GM12878 (cell line): Measurements from ENCODE around the gene PARP6. TPM values are rescaled to one million over a fixed set of nuclear protein-coding genes. Genes with fewer than 3 reads are reported as not detected.
A peak's percentile ranks its signal among the peaks of the same experiment; 100 is the strongest.

Experiments used
- ATAC-seq: fragments of 200-7000 bp; cut with Tn5 transposase; 3 replicates; pipeline ENCODE4 v1.9.1; 2020; ENCODE audit warnings: mild to moderate bottlenecking, moderate library complexity
- BruUV-seq: library from RNA; stranded (reverse); fragments of 400-500 nt; replicated peaks from 2 replicates; lab custom pipeline; 2021; lab: Mats Ljungman, UMichigan
- CTCF ChIA-PET: fragments of 300-600 bp; sonication (Branson Sonifier 250); formaldehyde crosslinking; extraction: SDS; loops from one replicate; lab custom pipeline; 2021; ENCODE audit warnings: inconsistent platforms; lab: Yijun Ruan, JAX
- POLR2A ChIA-PET: fragments of 350-600 bp; formaldehyde crosslinking; extraction: SDS; loops from one replicate; lab custom pipeline; 2021; ENCODE audit warnings: inconsistent platforms; lab: Charles Lee
- RAD21 ChIA-PET: fragments of 300-600 bp; sonication (Branson Sonifier 250); formaldehyde crosslinking; loops from one replicate; lab custom pipeline; 2023; ENCODE audit warnings: antibody characterized with exemption; ENCODE audit not compliant: unreplicated experiment; lab: Charles Lee
- SMC1A ChIA-PET: fragments of 300-600 bp; sonication (Branson Sonifier 250); formaldehyde crosslinking; loops from one replicate; lab custom pipeline; 2023; ENCODE audit not compliant: unreplicated experiment, uncharacterized antibody; lab: Charles Lee
- DNase-seq: peaks from one replicate; pipeline ENCODE4 v3.0.0-alpha.2; 2011; ENCODE audit warnings: low read depth, low spot score
- FAIRE-seq: peaks from 3 replicates; lab custom pipeline; 2011; peaks lifted over from hg19 to GRCh38; lab: Jason Lieb, UNC
- H2AFZ ChIP-seq: 2 replicates; pipeline ENCODE4 v1.6.0; 2011; ENCODE audit warnings: low read depth, low read length, control low read depth; ENCODE audit not compliant: control insufficient read depth
- H3K27ac ChIP-seq: 2 replicates; pipeline ENCODE4 v1.5.1; 2011; ENCODE audit warnings: control low read depth; ENCODE audit not compliant: control insufficient read depth, insufficient read depth
- H3K27me3 ChIP-seq, 2 experiments: replicated peaks in 1 of 2; 2 replicates each; pipeline versions ENCODE4 v1.6.0 to v1.6.1; 2011; ENCODE audit warnings: low read length in 1 of 2; ENCODE audit not compliant: control insufficient read depth in 2 of 2, insufficient read depth in 2 of 2
- H3K36me3 ChIP-seq, 2 experiments: 2 replicates each; pipeline ENCODE4 v1.5.1; 2011; ENCODE audit warnings: low read length in 1 of 2; ENCODE audit not compliant: control insufficient read depth in 2 of 2, insufficient read depth in 2 of 2
- H3K4me1 ChIP-seq: 2 replicates; pipeline ENCODE4 v1.6.1; 2011; ENCODE audit warnings: mild to moderate bottlenecking, low read length, moderate library complexity, mixed read lengths; ENCODE audit not compliant: control insufficient read depth, insufficient read depth
- H3K4me2 ChIP-seq: 2 replicates; pipeline ENCODE4 v1.6.0; 2011; ENCODE audit warnings: control low read depth; ENCODE audit not compliant: control insufficient read depth, insufficient read depth
- H3K4me3 ChIP-seq: fragments of 200-600 bp; sonication (generic); 2 replicates; pipeline ENCODE4 v1.5.1; 2016
- H3K79me2 ChIP-seq: 2 replicates; pipeline ENCODE4 v1.6.0; 2011; ENCODE audit warnings: low read length; ENCODE audit not compliant: control insufficient read depth, insufficient read depth
- H3K9ac ChIP-seq: 2 replicates; pipeline ENCODE4 v1.8.0; 2011; ENCODE audit warnings: low read length, control low read depth, mixed read lengths; ENCODE audit not compliant: control insufficient read depth, insufficient read depth
- H3K9me3 ChIP-seq: replicated peaks from 3 replicates; pipeline ENCODE4 v1.5.1; 2011; ENCODE audit warnings: mild to moderate bottlenecking, low read length; ENCODE audit not compliant: control insufficient read depth, insufficient read depth
- H4K20me1 ChIP-seq: 2 replicates; pipeline ENCODE4 v1.6.0; 2011; ENCODE audit not compliant: control insufficient read depth, insufficient read depth
- BCL11A ChIP-seq: IDR thresholded peaks from 2 replicates; pipeline ENCODE4 v1.6.1; 2011; ENCODE audit warnings: low read depth, low read length
- CHD1 ChIP-seq: IDR thresholded peaks from 2 replicates; pipeline ENCODE4 v1.6.1; 2012; ENCODE audit warnings: low read depth, low read length, improper control_type of control experiment
- HDAC6 ChIP-seq: fragments of 200-600 bp; sonication (generic); IDR thresholded peaks from one replicate; pipeline ENCODE4 v1.8.0; 2017; ENCODE audit warnings: antibody characterized with exemption; ENCODE audit not compliant: unreplicated experiment
- IKZF2 ChIP-seq, 2 experiments: fragments of 450-650 bp; IDR thresholded peaks; 2 replicates each; pipeline ENCODE4 v1.6.1; 2017; ENCODE audit warnings: mild to moderate bottlenecking in 2 of 2, moderate library complexity in 2 of 2
- JUNB ChIP-seq: IDR thresholded peaks from 2 replicates; pipeline ENCODE4 v1.6.1; 2016; ENCODE audit warnings: antibody characterized with exemption, mild to moderate bottlenecking
- MLLT1 ChIP-seq: fragments of 450-650 bp; IDR thresholded peaks from 2 replicates; pipeline ENCODE4 v1.6.1; 2016; ENCODE audit warnings: mild to moderate bottlenecking
- PBX3 ChIP-seq: IDR thresholded peaks from 2 replicates; pipeline ENCODE4 v1.6.1; 2011; ENCODE audit warnings: mild to moderate bottlenecking, low read depth, low read length, moderate library complexity; ENCODE audit not compliant: insufficient replicate concordance
- RELB ChIP-seq: fragments of 450-650 bp; IDR thresholded peaks from 2 replicates; pipeline ENCODE4 v1.6.1; 2017; ENCODE audit warnings: low read depth, mild to moderate bottlenecking, moderate library complexity
- SUPT20H ChIP-seq: IDR thresholded peaks from 2 replicates; pipeline ENCODE4 v1.6.1; 2011; ENCODE audit warnings: low read depth, mild to moderate bottlenecking, low read length, moderate library complexity, borderline replicate concordance; ENCODE audit not compliant: control insufficient read depth
- TAF1 ChIP-seq: IDR thresholded peaks from 2 replicates; pipeline ENCODE4 v1.6.1; 2011; ENCODE audit warnings: mild to moderate bottlenecking, low read depth, low read length, borderline replicate concordance
- ZNF217 ChIP-seq: fragments of 450-650 bp; IDR thresholded peaks from 2 replicates; pipeline ENCODE4 v1.6.1; 2017; ENCODE audit warnings: antibody characterized with exemption, mild to moderate bottlenecking
- ZNF592 ChIP-seq: fragments of 450-650 bp; IDR thresholded peaks from 2 replicates; pipeline ENCODE4 v1.6.1; 2017; ENCODE audit warnings: mild to moderate bottlenecking, moderate library complexity
- WGBS: methylation state at CpG from one replicate; pipeline ENCODE4 v1.1.6; 2016; ENCODE audit warnings: low lambda C conversion rate; ENCODE audit not compliant: insufficient replicate concordance, insufficient coverage; ENCODE audit errors: missing lambda C conversion rate; 5-methylcytosine and 5-hydroxymethylcytosine counted together
- in situ Hi-C: fragments of 300-500 bp; cut with MboI; formaldehyde crosslinking; loops from 9 replicates; pipeline ENCODE4 v1.14.3; 2018; ENCODE audit warnings: mixed read lengths
- intact Hi-C: fragments of 100-400 bp; cut with micrococcal nuclease; formaldehyde crosslinking; loops from one replicate; pipeline ENCODE4 v1.14.2; 2022; ENCODE audit not compliant: unreplicated experiment
- polyA plus RNA-seq, 11 experiments: library from polyadenylated mRNA; depleted of rRNA in 4 of 11; unstranded in 6 of 11; stranded (reverse) in 5 of 11; fragments of >200 nt; fragmentation: Nextera tagmentation in 4 of 11; fragmentation: Illumina TruSeq in 1 of 11; extraction: Ambion mirVana in 4 of 11; extraction: Trizol in 1 of 11; gene quantifications; 1 replicate in 1 of 11; 2 replicates in 10 of 11; pipeline versions ENCODE4 v1.2.1 to v1.2.3, GENCODE V29; 2011 to 2016; ENCODE audit warnings: inconsistent platforms in 2 of 11, missing spikeins in 2 of 11, low read depth in 1 of 11
- total RNA-seq, 4 experiments: library from RNA; depleted of rRNA in 3 of 4; stranded (reverse); fragments of >200 nt in 3 of 4; fragmentation: Illumina TruSeq in 1 of 4; extraction: Trizol in 1 of 4; gene quantifications; 2 replicates each; pipeline versions ENCODE4 v1.2.1 to v1.2.3, GENCODE V29; 2013 to 2021

The PARP6 gene
- total and polyA plus RNA-seq, 10 of the 15 experiments (the other 5 are each of a cell fraction or from before 2014, with no cell fraction given): 14.3 to 73.5 (median 26.9) TPM

GRCh38 chr15:72227192-72227586 lies 45.2 kb downstream of the PARP6 start:
- Histone ChIP-seq H3K36me3 (peaks cover 5 to 39% of the 10 kb centered on the region in 2 experiments), H3K27ac (peak overlapping the region; percentile 97), H3K9ac (peak overlapping the region; percentile 95), H3K4me3 (peak overlapping the region; percentile 96), H4K20me1 (peaks cover 19% of the 10 kb centered on the region), H3K9me3 (no peaks in the 10 kb centered on the region), H2AFZ (no peak overlapping the region), H3K4me2 (peak overlapping the region; percentile 77), H3K4me1 (peaks cover 24% of the 10 kb centered on the region), H3K79me2 (peaks cover 95% of the 10 kb centered on the region), H3K27me3 (no peaks in the 10 kb centered on the region)
- ChIA-PET SMC1A (interaction anchor here (0.9 to 3.0 kb wide), 12 partner anchors 10 to 87 kb away, joined by 3 to 16 read pairs (median 5); no protein-coding TSS in a partner anchor), RAD21 (interaction anchor here (0.5 to 2.5 kb wide), 13 partner anchors 10 to 246 kb away, joined by 3 to 13 read pairs (median 4); no protein-coding TSS in a partner anchor), POLR2A (interaction anchor here (0.6 to 2.1 kb wide), 10 partner anchors 10 to 454 kb away, joined by 3 to 9 read pairs (median 3); partner anchors contain the start of genes MYO9A and SENP8), CTCF (interaction anchor here (0.8 to 3.6 kb wide), 17 partner anchors 8 to 1409 kb away, joined by 3 to 27 read pairs (median 4); partner anchors contain the start of gene HEXA)
- peak; percentile 46 for DNase-seq
- intact Hi-C loops (loop anchor here (5.0 kb wide), 1 partner anchor 245 kb away; the partner anchor contains the start of gene ARIH1), in situ Hi-C loops (no loop called here)
- FAIRE-seq: no peak
- peak; percentile 3 for ATAC-seq
- no TSS peak for BruUV-seq
- WGBS: 0% methylated on average over 8 of the region's 8 CpGs
- TF ChIP-seq SUPT20H (no peak), CHD1 (no peak), PBX3 (no peak), ZNF592 (no peak), MLLT1 (peak; percentile 65), TAF1 (peak; percentile 50; the same call in 1 of the 2 replicates), JUNB (peak; percentile 57; the same call in 1 of the 2 replicates), RELB (0 out of 2 replicates have a peak, but pooled peaks have one; percentile 9), BCL11A (0 out of 2 replicates have a peak, but pooled peaks have one; percentile 6), HDAC6 (no peak), ZNF217 (0 out of 2 replicates have a peak, but pooled peaks have one; percentile 1), IKZF2 (IDR thresholded peaks at IDR 0.05) (no peak)
